OCI-LY3 (cell line): ENCODE results near the gene SDK2.

Experiments used
- H2AFZ ChIP-seq: fragments of 200-600, 300-600 bp; shearing (Covaris generic); 2 replicates; pipeline ENCODE4 v1.6.0; 2014; ENCODE audit warnings: antibody characterized with exemption, low read depth, low read length
- H3K27ac ChIP-seq: fragments of 200-600, 300-600 bp; sonication (generic); 2 replicates; pipeline ENCODE4 v1.5.1; 2014; ENCODE audit warnings: mild to moderate bottlenecking, low read length, moderate library complexity, mixed read lengths
- H3K27me3 ChIP-seq: fragments of 200-600, 300-600 bp; sonication (generic); 2 replicates; pipeline ENCODE4 v1.6.1; 2014; ENCODE audit warnings: low read depth, low read length, mixed read lengths
- H3K36me3 ChIP-seq: fragments of 200-600, 300-600 bp; sonication (generic); replicated peaks from 2 replicates; pipeline ENCODE3; 2014; ENCODE audit warnings: low read depth, low read length, mixed read lengths
- H3K4me1 ChIP-seq: fragments of 300-600, 200-600 bp; sonication (generic); 2 replicates; pipeline ENCODE4 v1.6.1; 2014; ENCODE audit warnings: low read length, mixed read lengths
- H3K4me2 ChIP-seq: fragments of 200-600, 300-600 bp; sonication (generic); 2 replicates; pipeline ENCODE4 v1.6.1; 2014; ENCODE audit warnings: low read length, mixed read lengths
- H3K4me3 ChIP-seq: fragments of 300-600, 200-600 bp; sonication (generic); 2 replicates; pipeline ENCODE4 v1.5.1; 2014; ENCODE audit warnings: antibody characterized with exemption, mild to moderate bottlenecking, low read length, moderate library complexity
- H3K79me2 ChIP-seq: fragments of 300-600, 200-600 bp; shearing (Covaris generic); 2 replicates; pipeline ENCODE4 v1.6.1; 2014; ENCODE audit warnings: mild to moderate bottlenecking, low read length, mixed read lengths
- H3K9ac ChIP-seq: fragments of 300-600, 200-600 bp; shearing (Covaris generic); 2 replicates; pipeline ENCODE4 v1.6.0; 2014; ENCODE audit warnings: mild to moderate bottlenecking, low read length, moderate library complexity
- H3K9me3 ChIP-seq: fragments of 200-600, 300-600 bp; shearing (Covaris generic); 2 replicates; pipeline ENCODE4 v1.6.1; 2014; ENCODE audit warnings: low read length, mixed read lengths; ENCODE audit not compliant: insufficient read depth
- H4K20me1 ChIP-seq: fragments of 200-600, 300-600 bp; sonication (generic); 2 replicates; pipeline ENCODE4 v1.6.1; 2016; ENCODE audit warnings: low read length, mixed read lengths; ENCODE audit not compliant: insufficient read depth
- CTCF ChIP-seq: fragments of 200-600, 300-600 bp; sonication (generic); IDR thresholded peaks from 2 replicates; pipeline ENCODE4 v1.5.1; 2014; ENCODE audit warnings: antibody characterized with exemption, low read length, low read depth
- EZH2phosphoT487 ChIP-seq: fragments of 200-600 bp; shearing (Covaris generic); IDR thresholded peaks from 2 replicates; pipeline ENCODE4 v1.6.1; 2018; ENCODE audit warnings: antibody characterized with exemption, mixed run types, low read depth

SDK2 gene

GRCh38 chr17:73648974-73649373 lies 4.7 kb upstream of the SDK2 start:
- no peak overlapping the region for H3K4me3 ChIP-seq

GRCh38 chr17:73648543-73648820 lies 4.2 kb upstream of the SDK2 start:
- no peaks in the 10 kb centered on the region for H4K20me1 ChIP-seq
- no peaks in the 10 kb centered on the region for H3K36me3 ChIP-seq
- no peak overlapping the region for H3K4me2 ChIP-seq
- H3K9me3 ChIP-seq, result no peaks in the 10 kb centered on the region
- TF ChIP-seq CTCF, result no peak
- TF ChIP-seq EZH2phosphoT487, result no peak
- no peaks in the 10 kb centered on the region for H3K79me2 ChIP-seq
- no peak overlapping the region for H3K4me3 ChIP-seq
- H3K27ac ChIP-seq, result no peak overlapping the region
- H3K27me3 ChIP-seq, result no peaks in the 10 kb centered on the region
- no peaks in the 10 kb centered on the region for H3K4me1 ChIP-seq
- no peak overlapping the region for H2AFZ ChIP-seq
- no peak overlapping the region for H3K9ac ChIP-seq

More at GRCh38 chr17:73648974-73649373, 4.7 kb upstream of the SDK2 start:
- H3K9me3 ChIP-seq, result 0 out of 2 replicates have a peak, but pooled peaks cover 5% of the 10 kb centered on the region
- no peak overlapping the region for H3K9ac ChIP-seq
- H3K27me3 ChIP-seq, result no peaks in the 10 kb centered on the region
- TF ChIP-seq CTCF, result no peak
- no peak for TF ChIP-seq EZH2phosphoT487
- no peak overlapping the region for H2AFZ ChIP-seq
- no peaks in the 10 kb centered on the region for H3K79me2 ChIP-seq
- H3K4me1 ChIP-seq, result no peaks in the 10 kb centered on the region
- H3K36me3 ChIP-seq, result no peaks in the 10 kb centered on the region
- H3K27ac ChIP-seq, result no peak overlapping the region
- no peak overlapping the region for H3K4me2 ChIP-seq
- no peaks in the 10 kb centered on the region for H4K20me1 ChIP-seq

GRCh38 chr17:73647772-73648542 lies 3.7 kb upstream of the SDK2 start:
- H4K20me1 ChIP-seq, result no peaks in the 10 kb centered on the region
- no peak overlapping the region for H3K4me3 ChIP-seq
- no peak overlapping the region for H3K4me2 ChIP-seq
- no peaks in the 10 kb centered on the region for H3K4me1 ChIP-seq
- TF ChIP-seq EZH2phosphoT487, result no peak
- no peak for TF ChIP-seq CTCF
- no peaks in the 10 kb centered on the region for H3K27me3 ChIP-seq
- H3K9me3 ChIP-seq, result no peaks in the 10 kb centered on the region
- H3K79me2 ChIP-seq, result no peaks in the 10 kb centered on the region
- no peaks in the 10 kb centered on the region for H3K36me3 ChIP-seq
- H2AFZ ChIP-seq, result no peak overlapping the region
- no peak overlapping the region for H3K9ac ChIP-seq
- no peak overlapping the region for H3K27ac ChIP-seq

GRCh38 chr17:73647301-73647695 lies 3.1 kb upstream of the SDK2 start:
- H3K36me3 ChIP-seq, result no peaks in the 10 kb centered on the region
- no peaks in the 10 kb centered on the region for H3K4me1 ChIP-seq
- H3K4me3 ChIP-seq, result no peak overlapping the region
- H3K27me3 ChIP-seq, result no peaks in the 10 kb centered on the region
- no peak overlapping the region for H3K27ac ChIP-seq
- H3K4me2 ChIP-seq, result no peak overlapping the region
- no peak overlapping the region for H3K9ac ChIP-seq
- H2AFZ ChIP-seq, result no peak overlapping the region
- H3K79me2 ChIP-seq, result no peaks in the 10 kb centered on the region
- H4K20me1 ChIP-seq, result no peaks in the 10 kb centered on the region
- TF ChIP-seq EZH2phosphoT487, result no peak
- no peak for TF ChIP-seq CTCF
- no peaks in the 10 kb centered on the region for H3K9me3 ChIP-seq
